B cell (primary cell): Measurements from ENCODE around the gene BOK. TPM values are rescaled to one million over a fixed set of nuclear protein-coding genes. Genes with fewer than 3 reads are reported as not detected.

Source experiments
- ATAC-seq: fragments of 200-7000 bp; cut with Tn5 transposase; one replicate; pipeline ENCODE4 v1.10.0; 2021; ENCODE audit warnings: low read depth, mild to moderate bottlenecking, moderate number of reproducible peaks, moderate library complexity
- CTCF ChIA-PET: fragments of 350-600 bp; sonication (Branson Sonifier 250); formaldehyde crosslinking; loops from one replicate; lab custom pipeline; 2021; ENCODE audit warnings: antibody characterized with exemption, inconsistent platforms; lab: Charles Lee
- POLR2A ChIA-PET: fragments of 350-600 bp; sonication (Branson Sonifier 250); formaldehyde crosslinking; loops from one replicate; lab custom pipeline; 2021; ENCODE audit warnings: antibody characterized with exemption; lab: Charles Lee
- DNase-seq: peaks from one replicate; pipeline ENCODE4 v3.0.0; 2013
- H2AFZ ChIP-seq: 2 replicates; pipeline ENCODE4 v1.6.1; 2012; ENCODE audit warnings: mild to moderate bottlenecking, low read depth, low read length; ENCODE audit not compliant: insufficient read depth, poor library complexity, severe bottlenecking
- H3K27ac ChIP-seq, 2 donors: 1 replicate in 1 of 2; 2 replicates in 1 of 2; pipeline ENCODE4 v1.5.1; 2012 to 2013; ENCODE audit warnings: low read length in 2 of 2, mild to moderate bottlenecking in 2 of 2, moderate library complexity in 1 of 2
- H3K27me3 ChIP-seq, 4 experiments: fragments of 200-600 bp in 1 of 4; sonication (generic) in 1 of 4; replicated peaks in 1 of 4; 1 replicate in 2 of 4; 2 replicates in 2 of 4; pipeline versions ENCODE4 v1.6.1 to v1.7.0; 2013 to 2016; ENCODE audit warnings: low read length in 3 of 4, mild to moderate bottlenecking in 2 of 4, mixed read lengths in 1 of 4, moderate library complexity in 1 of 4; ENCODE audit not compliant: insufficient read depth in 4 of 4, control insufficient read depth in 3 of 4; ENCODE audit errors: control extremely low read depth in 1 of 4
- H3K36me3 ChIP-seq, 2 experiments: replicated peaks in 1 of 2; 1 replicate in 1 of 2; 2 replicates in 1 of 2; pipeline versions ENCODE4 v1.6.1 to v1.7.1; 2013; ENCODE audit warnings: low read length in 1 of 2; ENCODE audit not compliant: insufficient read depth in 2 of 2, control insufficient read depth in 1 of 2; ENCODE audit errors: control extremely low read depth in 1 of 2, extremely low read depth in 1 of 2
- H3K4me1 ChIP-seq, 2 donors: fragments of 200-600 bp in 1 of 2; sonication (generic) in 1 of 2; 1 replicate in 1 of 2; 2 replicates in 1 of 2; pipeline versions ENCODE4 v1.5.1 to v1.6.1; 2013 to 2017; ENCODE audit warnings: low read length in 2 of 2; ENCODE audit not compliant: control insufficient read depth in 2 of 2, insufficient read depth in 2 of 2
- H3K4me2 ChIP-seq: replicated peaks from 2 replicates; pipeline ENCODE3; 2012; ENCODE audit warnings: mild to moderate bottlenecking, low read depth, low read length; ENCODE audit not compliant: poor library complexity, severe bottlenecking
- H3K4me3 ChIP-seq, 5 experiments: fragments of 200-600 bp in 1 of 5; sonication (generic) in 1 of 5; 1 replicate in 3 of 5; 2 replicates in 2 of 5; pipeline versions ENCODE4 v1.5.1 to v1.7.0; 2011 to 2016; ENCODE audit warnings: low read length in 4 of 5, mild to moderate bottlenecking in 4 of 5, low read depth in 2 of 5, control low read depth in 1 of 5, moderate library complexity in 1 of 5; ENCODE audit not compliant: insufficient read depth in 1 of 5; ENCODE audit errors: control extremely low read depth in 1 of 5, extremely low read depth in 1 of 5
- H3K79me2 ChIP-seq: fragments of 200-600 bp; sonication (generic); one replicate; pipeline ENCODE4 v1.6.0; 2016; ENCODE audit warnings: low read length; ENCODE audit not compliant: control insufficient read depth, insufficient read depth
- H3K9ac ChIP-seq: fragments of 200-600 bp; sonication (generic); 2 replicates; pipeline ENCODE4 v1.6.1; 2017; ENCODE audit warnings: mild to moderate bottlenecking, low read length, moderate library complexity
- H3K9me3 ChIP-seq, 3 donors: one replicate each; pipeline versions ENCODE4 v1.6.1 to v1.7.1; 2013; ENCODE audit warnings: low read length in 2 of 3; ENCODE audit not compliant: control insufficient read depth in 2 of 3, insufficient read depth in 1 of 3; ENCODE audit errors: control extremely low read depth in 1 of 3
- H4K20me1 ChIP-seq: 2 replicates; pipeline ENCODE4 v1.6.0; 2012; ENCODE audit warnings: mild to moderate bottlenecking, low read length; ENCODE audit not compliant: insufficient read depth, control insufficient read depth, poor library complexity, severe bottlenecking
- H3K27ac Mint-ChIP-seq: one replicate; pipeline ENCODE4 v1.8.0; 2021; ENCODE audit warnings: mixed read lengths
- H3K27me3 Mint-ChIP-seq: one replicate; pipeline ENCODE4 v1.8.0; 2021; ENCODE audit warnings: mixed read lengths
- H3K4me1 Mint-ChIP-seq: one replicate; pipeline ENCODE4 v1.8.0; 2021; ENCODE audit warnings: mixed read lengths
- H3K4me3 Mint-ChIP-seq: one replicate; pipeline ENCODE4 v1.8.0; 2021; ENCODE audit warnings: mixed read lengths
- H3K9me3 Mint-ChIP-seq: one replicate; pipeline ENCODE4 v1.8.0; 2022; ENCODE audit warnings: mixed read lengths; ENCODE audit not compliant: insufficient read depth
- EZH2 ChIP-seq: IDR thresholded peaks from 2 replicates; pipeline ENCODE4 v1.6.1; 2012; ENCODE audit warnings: borderline replicate concordance, low read depth, mild to moderate bottlenecking, moderate library complexity, low read length; ENCODE audit not compliant: insufficient read depth, poor library complexity, severe bottlenecking
- WGBS: methylation state at CpG from one replicate; pipeline ENCODE4 v1.1.5; 2013; ENCODE audit warnings: missing lambda C conversion rate; ENCODE audit not compliant: insufficient coverage; 5-methylcytosine and 5-hydroxymethylcytosine counted together
- intact Hi-C: fragments of 100-400 bp; cut with micrococcal nuclease; formaldehyde crosslinking; loops from one replicate; pipeline ENCODE4 v1.10.0; 2022
- polyA plus RNA-seq: library from polyadenylated mRNA; depleted of rRNA; stranded (reverse); fragments of >200 nt; gene quantifications from 2 replicates; pipeline ENCODE4 v1.2.3, GENCODE V29; 2012
- total RNA-seq, 2 donors: library from RNA; stranded (reverse); fragments of 120-200 nt in 1 of 2; gene quantifications; 1 replicate in 1 of 2; 2 replicates in 1 of 2; pipeline versions ENCODE4 v1.2.3 to v1.2.4, GENCODE V29; 2013 to 2022
- TF ChIP-seq, protein P1 (sequence below): fragments of 200-600 bp; IDR thresholded peaks from one replicate; pipeline ENCODE4 v1.8.0; 2022; ENCODE audit warnings: antibody characterized with exemption, mild to moderate bottlenecking

The BOK gene
- total and polyA plus RNA-seq, 2 donors (not counting 1 experiment from before 2014, with no cell fraction given): 0.10 to 0.22 TPM

DNA sequence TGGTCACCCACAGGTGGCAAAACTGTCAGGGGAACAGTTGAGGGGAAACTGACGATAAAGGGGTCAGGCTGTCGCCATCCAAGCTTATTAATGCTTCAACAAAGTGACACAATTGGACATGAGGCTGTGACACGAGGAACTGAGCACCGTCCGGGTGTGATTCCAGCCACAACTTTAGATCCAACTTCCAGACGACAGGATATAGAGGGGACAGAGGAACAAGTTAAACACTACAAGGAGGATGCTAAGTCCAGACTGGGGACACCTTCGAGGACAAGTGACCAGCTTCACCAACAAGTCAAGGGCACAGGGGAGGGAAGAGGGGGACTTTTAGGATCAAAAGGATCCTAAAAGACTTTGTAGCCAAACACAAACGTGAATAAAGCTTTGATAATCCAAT lies 23.8 kb downstream of the BOK start:
- H3K27ac ChIP-seq: no peak overlapping the region
- intact Hi-C loops: no loop called here
- ChIA-PET CTCF (interaction anchor here (0.5 kb wide), 1 partner anchor 8 kb away, joined by 4 read pairs; no protein-coding TSS in a partner anchor), POLR2A (no interaction called here)
- H3K4me2 ChIP-seq: no peak overlapping the region
- H3K4me1 Mint-ChIP-seq: no peaks in the 10 kb centered on the region
- H3K4me3 Mint-ChIP-seq: no peak overlapping the region
- peaks cover 0 to 46% of the 10 kb centered on the region in 2 experiments for H3K36me3 ChIP-seq
- H2AFZ ChIP-seq: no peak overlapping the region
- no peaks in the 10 kb centered on the region for H3K27me3 Mint-ChIP-seq
- no peaks in the 10 kb centered on the region for H3K27me3 ChIP-seq
- DNase-seq (no peak), ATAC-seq (no peak)
- no peak overlapping the region for H3K27ac Mint-ChIP-seq
- H4K20me1 ChIP-seq: no peaks in the 10 kb centered on the region
- no peaks in the 10 kb centered on the region for H3K4me1 ChIP-seq
- peaks cover 5% of the 10 kb centered on the region for H3K9me3 Mint-ChIP-seq
- no peaks in the 10 kb centered on the region for H3K79me2 ChIP-seq
- no peak overlapping the region for H3K4me3 ChIP-seq
- peaks cover 1 to 27% (median 18%) of the 10 kb centered on the region in 3 donors for H3K9me3 ChIP-seq
- TF ChIP-seq, protein P1, sequence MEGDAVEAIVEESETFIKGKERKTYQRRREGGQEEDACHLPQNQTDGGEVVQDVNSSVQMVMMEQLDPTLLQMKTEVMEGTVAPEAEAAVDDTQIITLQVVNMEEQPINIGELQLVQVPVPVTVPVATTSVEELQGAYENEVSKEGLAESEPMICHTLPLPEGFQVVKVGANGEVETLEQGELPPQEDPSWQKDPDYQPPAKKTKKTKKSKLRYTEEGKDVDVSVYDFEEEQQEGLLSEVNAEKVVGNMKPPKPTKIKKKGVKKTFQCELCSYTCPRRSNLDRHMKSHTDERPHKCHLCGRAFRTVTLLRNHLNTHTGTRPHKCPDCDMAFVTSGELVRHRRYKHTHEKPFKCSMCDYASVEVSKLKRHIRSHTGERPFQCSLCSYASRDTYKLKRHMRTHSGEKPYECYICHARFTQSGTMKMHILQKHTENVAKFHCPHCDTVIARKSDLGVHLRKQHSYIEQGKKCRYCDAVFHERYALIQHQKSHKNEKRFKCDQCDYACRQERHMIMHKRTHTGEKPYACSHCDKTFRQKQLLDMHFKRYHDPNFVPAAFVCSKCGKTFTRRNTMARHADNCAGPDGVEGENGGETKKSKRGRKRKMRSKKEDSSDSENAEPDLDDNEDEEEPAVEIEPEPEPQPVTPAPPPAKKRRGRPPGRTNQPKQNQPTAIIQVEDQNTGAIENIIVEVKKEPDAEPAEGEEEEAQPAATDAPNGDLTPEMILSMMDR: no peak
- TF ChIP-seq EZH2: no peak
- H3K9ac ChIP-seq: no peak overlapping the region
- WGBS: 94% methylated on average over 5 of the region's 8 CpGs

GRCh38 chr2:241582806-241583205 lies 24.3 kb downstream of the BOK start:
- no peak overlapping the region for H3K4me2 ChIP-seq
- no peak overlapping the region for H3K4me3 ChIP-seq
- Mint-ChIP-seq H3K27me3 (no peaks in the 10 kb centered on the region), H3K4me3 (no peak overlapping the region), H3K27ac (no peak overlapping the region), H3K9me3 (peaks cover 5% of the 10 kb centered on the region), H3K4me1 (no peaks in the 10 kb centered on the region)
- H3K27me3 ChIP-seq: no peaks in the 10 kb centered on the region
- no peak overlapping the region for H3K27ac ChIP-seq
- H2AFZ ChIP-seq: no peak overlapping the region
- intact Hi-C loops: no loop called here
- no peak for ATAC-seq
- DNase-seq: no peak
- POLR2A ChIA-PET: no interaction called here
- H3K4me1 ChIP-seq: no peaks in the 10 kb centered on the region
- no peaks in the 10 kb centered on the region for H3K79me2 ChIP-seq
- TF ChIP-seq, protein P1: no peak
- no peak for TF ChIP-seq EZH2
- CTCF ChIA-PET: no interaction called here
- H4K20me1 ChIP-seq: no peaks in the 10 kb centered on the region
- H3K9ac ChIP-seq: no peak overlapping the region
- peaks cover 3 to 32% (median 22%) of the 10 kb centered on the region in 3 donors for H3K9me3 ChIP-seq
- 100% methylated on average over 3 of the region's 4 CpGs for WGBS
- H3K36me3 ChIP-seq: peaks cover 0 to 46% of the 10 kb centered on the region in 2 experiments
